Rectal smooth muscle tissue (tissue), 1 donor: ENCODE data around the gene RNF20.
"Not testable (repeated sequence)": the region's sequence is repeated elsewhere in the genome, so short reads cannot be mapped to it uniquely, and the experiment has no call there.

Experiments
- H3K27ac ChIP-seq: one replicate; pipeline ENCODE4 v1.7.0; 2013; ENCODE audit warnings: low read depth, low read length, inconsistent platforms
- H3K27me3 ChIP-seq: one replicate; pipeline ENCODE4 v1.7.0; 2013; ENCODE audit warnings: low read length; ENCODE audit not compliant: control insufficient read depth, insufficient read depth
- H3K36me3 ChIP-seq: one replicate; pipeline ENCODE4 v1.7.0; 2013; ENCODE audit warnings: low read length; ENCODE audit not compliant: control insufficient read depth, insufficient read depth
- H3K4me1 ChIP-seq: one replicate; pipeline ENCODE4 v1.7.0; 2013; ENCODE audit warnings: low read length; ENCODE audit not compliant: control insufficient read depth, insufficient read depth
- H3K4me3 ChIP-seq: one replicate; pipeline ENCODE4 v1.7.0; 2013; ENCODE audit warnings: low read length
- H3K9ac ChIP-seq: one replicate; pipeline ENCODE4 v1.7.0; 2013; ENCODE audit warnings: low read length

Gene RNF20

DNA sequence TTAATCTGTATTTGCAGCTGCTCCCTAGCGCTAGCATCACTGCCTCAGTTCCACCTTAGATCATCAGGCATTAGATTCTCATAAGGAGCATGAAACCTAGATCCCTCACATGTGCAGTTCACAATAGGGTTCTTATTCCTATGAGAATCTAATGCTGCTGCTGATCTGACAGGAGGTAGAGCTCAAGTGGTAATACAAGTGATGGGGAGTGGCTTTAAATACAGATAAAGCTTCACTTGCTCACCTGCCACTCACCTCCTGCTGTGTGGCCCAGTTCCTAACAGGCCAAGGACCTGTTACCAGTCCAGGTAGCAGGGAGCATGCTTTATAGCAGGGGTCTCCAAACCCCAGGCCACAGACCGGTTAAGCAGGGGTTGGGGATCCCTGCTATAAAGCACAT, 22.6 kb upstream of the RNF20 start:
- H3K4me3 ChIP-seq: no peak overlapping the region
- no peaks in the 10 kb centered on the region for H3K36me3 ChIP-seq
- H3K4me1 ChIP-seq: no peaks in the 10 kb centered on the region
- no peak overlapping the region for H3K9ac ChIP-seq
- H3K27me3 ChIP-seq: no peaks in the 10 kb centered on the region
- no peak overlapping the region for H3K27ac ChIP-seq

DNA sequence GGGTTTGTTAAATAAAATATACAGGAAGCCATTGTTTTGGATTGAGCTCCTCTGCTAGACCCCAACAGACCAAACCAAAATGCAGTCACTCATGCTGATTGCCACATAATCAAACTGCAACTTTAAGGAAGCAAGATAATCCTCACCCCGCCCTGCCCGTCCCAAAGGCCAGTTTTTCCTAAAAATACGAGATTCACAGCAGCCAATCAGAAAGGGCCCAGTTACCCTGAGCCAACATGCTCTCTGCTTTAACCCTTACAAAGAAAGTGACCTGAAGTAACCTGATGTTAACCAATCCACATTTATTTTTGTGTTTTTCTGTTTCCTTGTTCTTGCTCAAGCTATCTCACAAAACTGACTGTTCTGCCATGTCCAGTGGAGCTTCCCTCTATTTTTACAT, 21.5 kb upstream of the RNF20 start:
- Histone ChIP-seq H3K27me3 (no peaks in the 10 kb centered on the region), H3K27ac (no peak overlapping the region), H3K36me3 (no peaks in the 10 kb centered on the region), H3K4me1 (no peaks in the 10 kb centered on the region), H3K9ac (no peak overlapping the region), H3K4me3 (no peak overlapping the region)

DNA sequence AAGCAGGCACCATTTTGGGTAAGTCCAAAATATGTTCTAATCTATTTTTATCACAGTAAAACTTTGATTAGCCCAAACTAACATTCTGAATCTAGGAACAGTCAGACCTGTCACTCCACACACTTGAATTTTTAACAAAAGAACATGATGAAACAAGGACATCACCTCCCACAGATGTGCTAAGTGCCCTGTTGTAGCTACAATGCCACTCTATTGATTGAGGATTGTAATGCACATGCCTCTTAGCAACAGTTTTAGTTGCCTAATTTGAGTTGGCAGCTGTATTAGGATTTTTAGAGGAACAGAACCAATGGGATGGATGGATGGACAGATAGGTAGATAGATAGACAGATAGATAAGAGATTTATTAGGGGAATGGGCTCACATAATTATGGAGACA, 20.3 kb upstream of the RNF20 start:
- Histone ChIP-seq H3K9ac (no peak overlapping the region), H3K27ac (no peak overlapping the region), H3K4me1 (no peaks in the 10 kb centered on the region), H3K4me3 (no peak overlapping the region), H3K36me3 (no peaks in the 10 kb centered on the region), H3K27me3 (no peaks in the 10 kb centered on the region)

DNA sequence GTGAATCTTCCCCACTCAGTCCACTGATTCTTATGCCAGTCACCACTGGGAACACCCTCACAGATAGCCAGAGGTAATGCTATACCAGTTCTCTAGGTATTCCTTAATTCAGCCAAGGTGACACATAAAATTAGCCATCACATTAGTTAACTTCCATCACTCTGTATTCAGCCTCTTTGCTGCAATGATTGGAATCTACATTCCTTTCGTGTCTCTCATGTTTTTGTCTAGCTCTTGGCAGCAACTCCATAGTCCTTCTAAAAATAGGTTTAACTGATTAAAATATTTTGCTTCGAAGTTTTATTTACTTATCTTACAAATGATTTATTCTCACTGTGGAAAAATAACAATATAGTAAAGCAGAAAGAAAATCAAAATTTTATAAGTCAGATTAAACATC, 19.6 kb upstream of the RNF20 start:
- Histone ChIP-seq H3K27ac (no peak overlapping the region), H3K36me3 (no peaks in the 10 kb centered on the region), H3K4me1 (no peaks in the 10 kb centered on the region), H3K4me3 (no peak overlapping the region), H3K9ac (no peak overlapping the region), H3K27me3 (no peaks in the 10 kb centered on the region)

DNA sequence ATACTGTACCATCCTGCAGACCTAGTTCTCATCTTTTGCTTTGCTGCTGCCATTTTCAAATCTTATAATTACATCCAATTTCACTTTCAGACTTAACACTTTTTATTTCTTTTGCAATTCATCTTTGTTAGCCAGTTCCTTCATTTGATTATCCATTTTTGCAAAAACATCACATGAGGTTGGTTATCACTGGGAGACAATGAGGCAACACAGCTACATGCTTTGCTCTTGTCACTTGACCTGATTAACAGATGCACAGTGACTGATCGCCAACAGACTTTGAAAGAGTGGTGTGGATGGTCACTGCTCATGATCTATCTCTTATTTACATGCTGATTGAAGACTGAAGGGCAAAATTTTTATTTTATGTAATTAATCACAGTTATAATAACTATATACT, 17.0 kb upstream of the RNF20 start:
- no peaks in the 10 kb centered on the region for H3K36me3 ChIP-seq
- H3K9ac ChIP-seq: no peak overlapping the region
- H3K4me3 ChIP-seq: no peak overlapping the region
- H3K27me3 ChIP-seq: no peaks in the 10 kb centered on the region
- no peaks in the 10 kb centered on the region for H3K4me1 ChIP-seq
- H3K27ac ChIP-seq: no peak overlapping the region

DNA sequence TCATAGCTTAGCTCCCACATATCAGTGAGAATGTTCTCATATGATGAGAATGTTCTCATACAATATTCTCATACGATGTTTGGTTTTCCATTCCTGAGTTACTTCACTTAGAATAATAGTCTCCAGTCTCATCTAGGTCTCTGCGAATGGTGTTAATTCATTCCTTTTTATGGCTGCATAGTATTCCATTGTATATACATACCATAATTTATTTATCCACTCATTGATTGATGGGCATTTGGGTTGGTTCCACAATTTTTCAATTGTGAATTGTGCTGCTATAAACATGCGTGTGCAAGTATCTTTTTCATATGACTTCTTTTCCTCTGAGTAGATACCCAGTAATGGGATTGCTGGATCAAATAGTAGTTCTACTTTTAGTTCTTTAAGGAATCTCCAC, 15.2 kb upstream of the RNF20 start:
- not testable (repeated sequence) for H3K27ac ChIP-seq, H3K9ac ChIP-seq, H3K4me3 ChIP-seq, H3K36me3 ChIP-seq, H3K27me3 ChIP-seq, H3K4me1 ChIP-seq

DNA sequence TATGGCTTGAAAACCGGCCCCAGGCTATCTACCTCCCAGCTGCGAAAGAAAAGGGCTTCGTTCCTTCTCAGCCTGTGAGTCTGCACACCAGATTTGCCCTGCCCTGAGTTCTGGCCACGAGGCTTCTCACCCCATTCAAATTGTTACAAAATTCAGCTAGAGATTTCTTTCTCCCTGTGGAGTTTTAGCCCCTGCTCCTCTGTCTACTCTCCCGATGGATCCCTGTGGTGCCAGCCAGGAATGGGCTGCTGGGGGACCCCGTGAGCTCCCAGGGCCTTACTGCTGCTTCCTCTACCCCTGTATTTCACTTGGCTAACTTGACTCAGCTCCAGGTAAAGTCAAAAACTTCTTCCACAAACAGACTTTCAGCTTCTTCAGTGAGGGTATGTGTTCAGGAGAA, 9.3 kb upstream of the RNF20 start:
- H3K27ac ChIP-seq: no peak overlapping the region
- H3K4me1 ChIP-seq: no peaks in the 10 kb centered on the region
- H3K9ac ChIP-seq: no peak overlapping the region
- no peak overlapping the region for H3K4me3 ChIP-seq
- H3K27me3 ChIP-seq: no peaks in the 10 kb centered on the region
- no peaks in the 10 kb centered on the region for H3K36me3 ChIP-seq

DNA sequence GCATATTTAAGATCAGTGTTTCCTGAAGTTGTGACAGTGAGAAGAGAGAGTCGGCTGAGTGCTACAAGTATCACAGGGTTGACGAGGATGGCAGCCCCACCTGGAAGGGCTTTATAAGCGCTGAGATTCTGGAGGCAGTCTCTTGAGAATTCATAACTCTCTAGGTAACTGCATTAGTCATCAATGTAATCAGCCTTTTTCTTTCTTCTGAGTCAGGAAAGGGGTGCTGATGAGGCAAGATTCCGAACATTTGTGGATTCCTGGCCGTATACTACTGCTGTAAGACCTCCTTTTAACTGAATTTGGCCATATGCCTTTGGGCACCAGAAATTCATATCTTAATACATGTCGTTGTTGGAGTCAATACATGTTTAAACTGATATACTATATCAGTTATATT, 6.6 kb upstream of the RNF20 start:
- Histone ChIP-seq H3K4me3 (no peak overlapping the region), H3K4me1 (no peaks in the 10 kb centered on the region), H3K27ac (no peak overlapping the region), H3K9ac (no peak overlapping the region), H3K36me3 (no peaks in the 10 kb centered on the region), H3K27me3 (no peaks in the 10 kb centered on the region)

DNA sequence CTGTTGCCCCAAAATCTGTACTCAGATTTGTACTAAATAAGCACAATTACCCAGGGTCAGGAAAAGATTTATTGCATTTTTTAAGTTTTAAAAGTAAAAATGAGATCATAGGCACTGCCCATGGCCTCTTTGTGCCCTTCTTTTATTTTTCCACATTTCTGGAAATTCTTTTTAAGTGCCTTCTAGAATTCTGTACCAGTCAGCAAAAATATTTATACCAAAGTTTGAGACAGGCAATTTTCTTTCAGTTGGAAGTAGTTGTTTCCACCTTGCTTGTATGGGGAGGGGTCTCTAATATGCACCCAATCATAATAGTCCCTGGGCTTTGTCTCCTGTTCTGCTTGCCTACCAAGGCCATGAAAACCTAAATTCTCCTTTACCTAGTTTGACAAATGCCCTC, 5.6 kb upstream of the RNF20 start:
- no peak overlapping the region for H3K27ac ChIP-seq
- no peaks in the 10 kb centered on the region for H3K4me1 ChIP-seq
- no peaks in the 10 kb centered on the region for H3K36me3 ChIP-seq
- no peak overlapping the region for H3K9ac ChIP-seq
- H3K4me3 ChIP-seq: no peak overlapping the region
- no peaks in the 10 kb centered on the region for H3K27me3 ChIP-seq

DNA sequence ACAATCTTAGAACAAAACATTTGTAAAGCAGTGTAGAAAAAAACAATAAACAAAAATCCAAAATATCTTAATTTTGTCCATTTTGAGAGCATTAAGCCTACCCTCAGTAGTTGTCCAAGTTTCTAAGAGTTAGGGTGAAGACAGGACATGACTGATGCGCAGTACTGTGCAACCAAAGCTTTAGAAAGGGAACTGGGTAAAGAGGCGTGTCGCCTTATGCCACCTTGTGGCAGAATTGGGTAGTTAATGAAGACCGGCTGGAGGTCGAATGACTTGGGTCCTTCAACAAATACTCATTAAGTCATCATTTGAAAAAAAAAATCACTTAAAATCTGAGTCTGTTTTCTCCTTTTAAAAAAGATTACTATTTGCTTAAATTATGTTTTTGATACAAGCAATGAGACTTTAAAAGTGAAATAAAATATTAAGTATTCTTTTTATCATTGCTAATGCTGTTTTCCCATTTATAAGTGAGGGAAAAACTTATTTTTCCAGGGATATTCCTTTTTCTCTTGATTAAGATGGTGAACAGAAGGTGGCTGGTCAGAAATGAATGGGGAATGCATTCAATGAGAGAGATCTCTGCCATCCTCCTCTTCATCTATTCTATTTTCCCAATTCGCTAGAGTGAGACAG, 3.5 kb upstream of the RNF20 start:
- no peak overlapping the region for H3K27ac ChIP-seq
- no peak overlapping the region for H3K4me3 ChIP-seq
- H3K36me3 ChIP-seq: no peaks in the 10 kb centered on the region
- H3K9ac ChIP-seq: no peak overlapping the region
- no peaks in the 10 kb centered on the region for H3K27me3 ChIP-seq
- H3K4me1 ChIP-seq: no peaks in the 10 kb centered on the region

DNA sequence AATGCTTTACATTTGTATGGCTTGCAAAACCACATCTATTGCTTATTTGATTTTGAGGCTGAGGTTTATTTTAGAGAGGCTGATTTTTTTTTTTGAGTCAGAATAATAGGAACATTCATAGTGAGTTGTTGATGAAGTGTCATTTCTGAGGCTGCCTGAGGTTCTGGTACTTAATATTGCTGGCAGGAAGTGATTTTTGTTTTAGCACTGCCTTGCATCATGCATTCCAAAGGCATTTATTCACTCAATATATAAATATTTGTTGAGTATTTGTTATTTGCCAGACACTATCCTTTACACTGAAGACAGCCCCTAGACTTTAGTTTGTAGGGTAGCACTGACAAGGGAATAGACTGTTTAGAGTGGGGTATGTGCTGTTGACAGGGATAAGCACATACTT, 2.7 kb downstream of the RNF20 start:
- H3K27ac ChIP-seq: no peak overlapping the region
- H3K4me1 ChIP-seq: no peaks in the 10 kb centered on the region

DNA sequence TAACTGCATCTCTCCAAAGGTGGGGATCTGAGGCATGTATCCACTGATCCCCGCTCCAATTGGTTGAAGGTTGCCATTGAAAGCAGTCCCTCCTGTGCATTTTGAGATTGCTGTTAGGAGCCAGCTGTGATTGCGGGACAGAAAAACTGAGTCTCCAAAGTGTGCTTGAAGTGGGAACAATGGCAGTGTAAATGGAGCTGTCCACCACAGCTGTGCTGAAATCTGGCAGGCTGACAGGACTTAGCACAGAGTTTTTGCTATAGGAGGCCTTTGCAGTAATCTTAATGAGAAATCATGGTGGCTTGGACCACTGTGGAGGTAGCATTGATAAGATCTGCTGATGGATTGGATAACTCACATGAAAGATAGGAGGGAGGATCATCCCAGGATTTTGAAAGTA, 3.3 kb downstream of the RNF20 start:
- Histone ChIP-seq H3K9ac (no peak overlapping the region), H3K27ac (no peak overlapping the region), H3K4me1 (no peaks in the 10 kb centered on the region), H3K36me3 (peaks cover 17% of the 10 kb centered on the region), H3K4me3 (no peak overlapping the region), H3K27me3 (no peaks in the 10 kb centered on the region)

More for the DNA sequence above, 2.7 kb downstream of the RNF20 start:
- Histone ChIP-seq H3K36me3 (peaks cover 17% of the 10 kb centered on the region), H3K27me3 (no peaks in the 10 kb centered on the region), H3K4me3 (no peak overlapping the region), H3K9ac (no peak overlapping the region)

DNA sequence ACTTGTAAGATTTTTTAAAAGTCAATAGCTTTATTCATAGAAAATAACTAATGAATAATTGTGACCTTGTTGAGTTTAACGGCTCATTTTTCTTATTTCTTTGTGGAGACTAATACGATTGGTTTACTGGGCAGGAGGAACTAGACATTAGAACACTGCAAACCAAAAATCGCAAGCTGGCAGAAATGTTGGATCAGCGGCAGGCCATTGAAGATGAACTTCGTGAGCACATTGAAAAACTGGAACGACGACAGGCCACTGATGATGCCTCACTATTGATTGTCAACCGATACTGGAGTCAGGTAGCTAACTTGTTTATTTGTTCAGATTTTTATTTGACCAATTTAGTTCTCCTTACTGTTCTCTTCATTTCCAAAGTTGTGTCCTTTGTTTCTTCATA, 6.4 kb downstream of the RNF20 start:
- peaks cover 20% of the 10 kb centered on the region for H3K36me3 ChIP-seq
- no peak overlapping the region for H3K4me3 ChIP-seq
- H3K27ac ChIP-seq: no peak overlapping the region
- no peak overlapping the region for H3K9ac ChIP-seq
- no peaks in the 10 kb centered on the region for H3K4me1 ChIP-seq
- H3K27me3 ChIP-seq: no peaks in the 10 kb centered on the region
